C1 segment of cervical spinal cord (tissue), 14 donors: ENCODE data around the gene VSTM2L.

Source experiments
- DNase-seq, 14 donors: peaks; one replicate each; lab custom pipeline; 2025; lab: John Stamatoyannopoulos, UW

VSTM2L gene

DNA sequence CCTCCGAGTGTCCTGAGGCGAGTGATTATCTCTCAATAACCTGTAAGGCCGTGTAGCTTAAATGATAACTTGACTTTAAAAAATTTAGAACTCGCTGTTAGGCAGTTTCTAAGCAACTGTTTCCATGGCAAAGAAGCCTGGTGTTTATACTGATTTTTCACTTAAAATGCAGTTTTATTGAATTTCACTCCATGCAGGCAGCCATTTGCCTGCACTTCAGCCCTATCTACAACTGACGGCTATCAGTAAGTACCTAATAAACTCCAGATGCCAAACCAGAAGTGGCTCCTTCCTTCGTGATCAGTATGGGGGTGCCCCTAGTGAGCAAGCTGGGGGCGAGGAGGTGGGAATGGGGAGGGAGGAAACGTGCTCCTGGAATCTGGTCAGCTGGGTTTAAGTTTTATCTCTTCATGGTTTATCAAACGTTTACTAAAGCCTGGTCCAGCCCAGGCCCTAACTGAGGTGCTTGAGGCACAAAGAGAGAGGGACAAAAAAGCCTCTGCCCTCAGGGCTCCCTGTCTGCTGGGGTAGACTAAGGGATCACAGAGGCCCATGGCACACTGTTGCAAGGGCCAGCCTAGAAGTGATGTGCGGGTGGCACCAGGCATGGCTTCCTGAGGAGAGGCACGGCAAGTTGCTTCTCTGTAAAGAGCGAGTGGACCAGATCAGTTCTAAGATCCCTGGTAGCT, 84.8 kb downstream of the VSTM2L start:
- no peak for DNase-seq

DNA sequence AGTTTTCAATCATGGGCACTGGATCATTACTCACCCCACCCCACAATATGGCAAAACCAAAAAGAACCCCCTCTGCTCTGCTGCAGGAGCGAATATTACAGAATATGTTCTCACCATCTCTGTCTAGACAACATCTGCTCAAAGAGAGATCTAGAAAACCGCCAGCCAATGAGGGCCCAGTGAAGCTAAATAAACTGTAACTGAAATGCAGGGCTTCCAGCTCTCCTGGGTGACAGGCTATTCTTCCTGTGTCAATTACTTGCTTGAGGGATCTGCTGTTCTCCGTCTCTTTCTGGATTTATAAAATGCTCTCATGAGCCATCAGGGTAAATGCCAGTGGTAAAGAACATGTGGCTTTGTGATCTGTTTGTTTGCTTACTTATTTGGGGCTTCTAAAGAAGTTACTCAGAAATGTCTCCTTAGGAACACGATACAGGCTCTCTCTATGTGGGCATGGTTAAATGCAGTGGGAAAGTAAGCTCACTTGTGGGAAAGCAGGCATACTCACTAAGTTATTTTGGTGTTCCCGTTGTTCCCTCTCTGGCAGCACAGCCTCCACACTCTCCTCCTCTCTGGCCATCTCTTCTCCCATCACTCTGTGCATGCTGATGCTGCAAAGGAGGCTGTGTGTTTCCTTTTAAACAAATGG, 85.5 kb downstream of the VSTM2L start:
- DNase-seq: no peak

DNA sequence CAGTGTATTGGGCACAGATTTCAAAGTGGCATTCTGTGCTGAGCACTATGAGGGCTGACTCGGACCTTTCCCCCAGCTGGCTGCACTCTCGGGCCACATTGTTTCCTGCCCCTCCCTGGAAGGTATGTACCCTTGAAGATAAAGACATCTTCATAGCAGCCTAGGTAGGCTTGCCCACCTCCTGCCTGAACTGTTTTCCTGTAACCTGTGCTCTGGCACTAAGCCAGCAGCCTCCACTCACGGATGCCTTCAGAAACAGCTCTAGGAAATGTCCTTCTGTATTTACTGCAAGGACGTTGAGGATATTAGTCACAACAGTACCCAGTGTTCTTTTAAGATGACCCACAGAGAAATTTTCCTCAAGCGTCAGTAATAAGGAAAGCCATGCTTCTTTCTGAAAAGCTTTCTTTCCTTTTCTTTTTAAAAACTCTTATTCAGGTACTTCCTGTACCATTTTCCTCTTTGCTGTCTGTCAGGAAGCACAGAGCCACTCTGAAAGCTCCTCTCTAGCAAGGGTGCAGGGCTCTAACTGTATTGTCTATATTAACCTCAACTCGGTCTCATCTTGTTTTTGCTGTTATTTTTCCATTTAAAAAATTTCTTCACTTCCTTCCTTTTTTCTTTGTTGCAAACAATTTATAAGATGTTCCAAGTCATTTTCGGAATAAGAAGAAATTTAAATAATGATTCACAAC, 86.8 kb downstream of the VSTM2L start:
- DNase-seq: peak in 1 of 14 donors; percentile 63

DNA sequence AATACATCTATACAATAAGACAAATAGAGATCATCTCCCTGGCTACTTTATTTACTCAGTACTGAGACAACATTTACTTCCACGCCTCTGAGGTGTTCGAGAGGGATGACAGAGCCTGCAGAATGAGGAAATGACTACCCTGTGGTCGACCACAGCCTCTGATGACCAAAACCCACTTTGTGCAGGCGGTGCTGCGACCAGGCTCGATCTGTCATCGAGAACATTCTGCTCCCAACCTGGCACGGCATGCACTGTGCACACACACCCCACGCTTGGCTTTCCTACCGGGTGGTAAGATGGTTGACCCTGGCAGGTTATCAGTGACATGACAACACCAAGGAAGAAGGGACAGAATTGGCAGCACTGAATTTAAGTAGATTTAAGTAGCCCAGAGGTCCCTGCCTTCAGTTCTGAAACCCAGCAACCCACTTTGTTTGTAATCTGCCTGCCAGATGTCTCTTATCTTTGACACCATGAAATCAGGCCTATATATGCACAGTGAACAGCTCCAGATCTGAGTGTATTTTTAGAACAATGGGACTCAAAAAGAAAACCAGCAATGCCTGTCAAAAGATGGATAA, 87.7 kb downstream of the VSTM2L start:
- peak in 3 of 14 donors; percentile 3 to 14 (median 7) for DNase-seq

DNA sequence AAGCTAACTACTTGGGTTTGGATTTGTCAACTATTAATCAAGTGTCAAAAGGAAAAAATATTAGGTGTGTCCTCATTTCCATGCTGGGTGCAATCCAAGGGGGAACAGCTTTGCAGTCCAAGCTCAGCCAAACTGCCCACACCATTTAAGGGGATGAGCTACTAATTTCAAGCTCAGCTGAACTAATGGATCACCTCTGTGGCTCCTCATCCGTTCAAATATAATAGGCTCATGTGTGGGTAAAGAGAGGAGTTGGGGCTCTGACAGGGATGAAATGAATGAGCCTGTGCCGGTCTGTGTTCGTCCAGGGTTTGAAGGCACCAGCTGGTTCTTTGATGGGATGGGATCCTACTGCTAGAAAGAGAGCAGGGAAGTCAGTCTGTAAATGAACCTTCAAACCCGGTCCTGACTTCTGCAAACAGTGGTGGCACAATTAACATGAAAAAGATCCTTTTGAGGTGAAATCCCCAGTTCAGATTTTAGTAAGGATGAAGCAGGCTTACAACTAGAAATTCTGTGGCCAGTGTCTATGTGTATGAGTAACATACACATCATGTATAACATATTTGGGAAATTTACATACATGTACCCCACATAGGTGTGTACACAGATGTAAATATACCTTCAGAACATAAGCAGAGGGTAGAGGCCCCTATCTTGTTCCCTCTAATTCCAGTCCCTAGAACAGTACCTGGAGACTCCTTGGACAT, 88.4 kb downstream of the VSTM2L start:
- DNase-seq: peak in 1 of 14 donors; percentile 5

DNA sequence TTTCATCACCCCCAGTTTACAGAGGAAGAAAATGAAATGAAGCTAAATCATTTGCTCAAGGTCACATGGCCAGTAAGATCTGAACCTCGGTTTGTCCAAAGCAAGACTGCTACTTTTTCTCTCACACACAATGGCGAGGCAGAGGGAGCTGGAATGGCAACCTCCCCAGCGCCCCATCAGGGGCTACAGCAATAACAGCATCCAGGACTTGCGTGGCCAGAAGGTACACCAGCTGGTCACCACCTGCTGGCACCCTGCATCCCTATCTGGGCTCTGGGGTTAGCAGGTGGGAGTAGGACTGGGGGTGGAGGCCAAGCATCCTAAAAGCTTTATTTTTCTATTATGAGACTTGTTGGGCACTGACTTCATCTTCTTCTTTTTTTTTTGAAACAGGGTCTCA, 89.0 kb downstream of the VSTM2L start:
- peak in 1 of 14 donors; percentile 16 for DNase-seq

DNA sequence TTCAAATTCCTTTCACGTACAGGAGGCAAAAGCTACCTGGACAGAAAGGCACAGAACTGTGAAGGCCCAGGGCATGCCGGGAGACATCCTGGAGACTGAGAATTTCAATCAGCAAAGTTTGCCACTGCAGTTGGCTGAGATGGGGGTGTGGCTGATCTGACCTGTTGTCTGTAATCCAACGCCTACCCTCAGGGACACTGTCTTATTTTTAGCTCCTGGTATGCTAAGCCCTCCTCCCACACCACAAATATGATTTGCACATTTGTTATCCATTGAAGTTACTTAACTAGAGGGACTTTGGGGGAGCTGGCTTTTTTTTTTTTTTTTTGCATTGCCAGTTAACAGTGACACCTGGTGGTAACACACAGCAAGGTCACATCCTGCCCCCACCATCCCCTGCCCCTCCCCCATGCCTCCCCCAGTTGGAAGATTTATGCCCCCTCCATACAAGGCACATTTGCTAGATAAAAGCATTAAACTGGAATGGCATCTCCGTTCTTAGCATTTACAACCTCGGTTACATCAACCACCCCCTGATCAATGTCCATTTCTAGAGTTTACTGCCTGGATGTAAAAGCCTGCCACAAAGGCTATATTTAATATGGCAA, 90.0 kb downstream of the VSTM2L start:
- DNase-seq: no peak

DNA sequence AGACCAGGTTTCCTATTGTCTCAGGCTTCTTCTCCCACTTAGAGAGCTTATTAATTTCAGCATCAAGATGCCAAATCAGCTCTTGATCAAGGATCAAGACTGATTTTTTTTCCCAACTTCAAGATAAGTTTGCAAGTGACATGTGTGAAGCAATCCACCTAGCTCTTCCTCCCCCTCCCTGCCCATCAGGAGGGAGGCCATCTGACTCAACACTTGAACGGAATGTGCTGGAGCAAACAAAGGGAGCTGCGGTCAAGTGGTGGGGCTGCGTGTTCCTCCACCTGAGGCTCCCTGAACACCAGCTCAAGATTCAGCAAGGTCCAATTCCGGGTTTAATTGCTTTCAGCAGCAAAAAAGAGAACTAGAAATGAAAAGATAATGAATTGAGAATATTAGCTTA, 91.6 kb downstream of the VSTM2L start:
- DNase-seq: no peak
